GM12874 (cell line): ENCODE results near the gene MPRIP.

Experiments
- CTCF ChIP-seq: IDR thresholded peaks from 2 replicates; pipeline ENCODE4 v1.5.1; 2011; ENCODE audit warnings: low read depth, mild to moderate bottlenecking, control low read depth, low read length, moderate library complexity; ENCODE audit not compliant: insufficient read depth

Gene MPRIP

DNA sequence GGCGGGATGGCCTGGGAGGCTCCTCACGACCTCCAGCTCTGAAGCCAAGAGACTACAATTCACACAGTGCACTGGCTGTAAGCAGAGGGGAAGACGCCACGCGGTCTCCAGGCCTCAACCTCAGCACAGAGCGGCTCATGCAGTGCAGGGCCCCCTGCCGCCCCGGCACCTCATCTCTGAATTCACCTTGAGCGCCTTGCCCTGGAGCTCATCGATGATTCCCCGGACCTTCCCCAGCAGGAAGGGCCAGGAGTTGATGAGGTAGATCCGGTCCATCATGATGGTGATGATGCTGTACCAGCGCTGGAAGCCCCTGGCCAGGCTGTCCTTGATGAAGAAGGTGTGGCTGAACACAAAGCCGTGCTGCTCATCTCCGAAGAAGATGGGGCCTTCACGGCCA, 181.5 kb downstream of the MPRIP start:
- TF ChIP-seq CTCF = no peak

GRCh38 chr17:17224137-17224536, 181.9 kb downstream of the MPRIP start:
- TF ChIP-seq CTCF = no peak

GRCh38 chr17:17225901-17226300, 183.6 kb downstream of the MPRIP start:
- no peak for TF ChIP-seq CTCF

DNA sequence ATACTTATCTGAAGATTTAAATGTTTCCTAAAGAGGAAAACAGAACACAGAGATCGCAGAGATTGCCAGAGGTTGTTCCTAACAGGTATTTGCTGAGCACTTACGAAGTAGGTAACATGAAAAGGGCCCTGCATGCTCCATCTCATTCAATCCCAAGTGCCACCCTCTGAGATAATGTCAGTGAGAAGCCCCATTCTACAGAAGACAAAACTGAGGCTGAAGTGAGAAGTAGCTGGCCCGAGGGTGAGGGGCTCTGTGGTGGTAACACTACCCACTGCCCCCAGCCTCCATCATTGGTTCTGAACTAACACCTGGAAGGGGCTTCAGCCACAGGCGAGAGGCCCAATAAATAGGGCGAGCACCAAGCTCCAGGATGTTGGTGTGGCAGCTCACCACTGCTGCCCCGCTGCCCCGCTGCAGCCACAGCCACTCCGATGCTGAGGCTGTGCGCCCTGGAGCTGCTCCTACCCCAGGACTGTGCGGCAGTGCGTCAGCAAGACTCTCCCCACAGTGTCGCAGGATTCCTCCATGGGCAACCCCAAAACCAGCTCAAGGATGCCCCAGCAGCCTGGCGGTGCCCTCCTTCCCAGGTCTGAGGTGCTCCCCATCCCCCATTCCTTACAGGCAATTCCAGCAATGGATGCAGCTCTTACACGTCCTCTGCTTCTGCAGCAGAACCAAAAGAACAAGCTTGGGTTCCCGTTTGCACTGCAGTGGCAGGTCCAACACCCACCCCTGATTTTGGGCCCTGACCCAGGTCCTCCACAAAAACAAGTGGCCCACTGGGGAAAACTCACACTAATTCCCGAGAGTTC, 184.4 kb downstream of the MPRIP start:
- TF ChIP-seq CTCF = no peak

DNA sequence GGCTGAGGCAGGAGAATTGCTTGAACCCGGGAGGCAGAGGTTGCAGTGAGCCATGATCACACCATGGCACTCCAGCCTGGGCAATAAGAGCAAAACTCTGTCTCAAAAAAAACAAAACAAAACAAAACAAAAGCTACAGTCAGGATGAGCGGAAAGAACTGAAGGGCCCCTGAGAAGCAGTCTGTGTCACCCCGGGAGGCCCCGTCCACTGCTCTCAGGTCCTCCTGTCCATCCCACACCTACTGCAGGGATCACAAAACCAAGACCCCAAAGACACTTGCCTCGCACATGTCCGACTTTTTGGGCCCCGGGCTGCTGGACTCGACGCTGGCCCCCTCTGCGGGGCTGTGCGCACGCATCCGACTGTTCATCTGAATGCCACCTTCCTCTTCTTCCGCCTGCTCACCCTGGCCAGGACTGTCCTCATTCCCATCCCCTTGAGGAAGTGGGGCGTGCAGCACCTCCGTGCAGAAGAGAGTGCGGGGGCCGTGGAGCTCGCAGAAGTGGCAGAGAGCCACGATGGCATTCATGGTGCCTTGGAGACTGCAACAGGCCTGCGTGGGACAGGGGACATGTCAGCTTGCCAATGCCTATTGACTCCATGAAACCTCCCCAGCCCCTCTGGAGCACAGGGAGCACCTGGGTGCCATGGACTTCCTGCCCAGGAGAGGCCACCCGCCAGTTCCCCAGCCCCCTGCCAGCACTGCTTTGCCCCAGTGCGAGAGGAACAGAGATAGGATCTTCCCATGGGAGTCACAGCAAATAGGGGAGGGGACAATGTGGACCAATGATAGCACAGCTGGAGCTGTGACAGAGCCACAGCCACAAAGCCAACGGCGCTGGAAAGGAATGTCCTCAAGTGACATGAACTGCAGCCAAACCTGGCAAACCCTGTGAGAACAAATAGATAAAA, 185.6 kb downstream of the MPRIP start:
- no peak for TF ChIP-seq CTCF

GRCh38 chr17:17228521-17229279, 186.4 kb downstream of the MPRIP start:
- no peak for TF ChIP-seq CTCF
